Stimulated activated CD8-positive, alpha-beta memory T cell treated with anti-CD3 and anti-CD28 coated beads, Interleukin-2, amount 100 ng/mL, for 1 hour (primary cell): ENCODE results near the gene METTL23.

ENCODE experiments used
- DNase-seq, 2 donors: peaks; one replicate each; pipeline ENCODE4 v3.0.0-alpha.2; 2020; ENCODE audit warnings: low read depth in 2 of 2

METTL23 gene

DNA sequence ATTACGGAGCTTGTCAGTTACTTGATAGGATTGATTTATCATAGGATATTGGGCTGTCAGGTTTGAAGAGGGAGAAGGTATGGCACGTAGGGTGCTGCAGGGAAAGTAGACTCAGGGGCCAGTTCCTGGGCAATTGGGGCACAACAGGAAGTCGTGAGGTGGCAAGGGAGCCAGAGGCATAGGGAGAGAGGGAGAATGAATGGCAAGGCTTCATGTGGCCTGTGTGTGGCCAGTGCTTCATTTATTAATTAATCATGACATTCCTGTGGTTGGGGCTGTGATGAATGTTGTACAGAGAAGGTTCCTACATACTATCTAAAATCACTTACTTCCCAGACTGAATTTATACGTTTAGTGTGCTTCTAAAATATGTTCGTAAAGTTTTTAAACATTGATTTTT, 30.6 kb downstream of the METTL23 start:
- DNase-seq = no peak

DNA sequence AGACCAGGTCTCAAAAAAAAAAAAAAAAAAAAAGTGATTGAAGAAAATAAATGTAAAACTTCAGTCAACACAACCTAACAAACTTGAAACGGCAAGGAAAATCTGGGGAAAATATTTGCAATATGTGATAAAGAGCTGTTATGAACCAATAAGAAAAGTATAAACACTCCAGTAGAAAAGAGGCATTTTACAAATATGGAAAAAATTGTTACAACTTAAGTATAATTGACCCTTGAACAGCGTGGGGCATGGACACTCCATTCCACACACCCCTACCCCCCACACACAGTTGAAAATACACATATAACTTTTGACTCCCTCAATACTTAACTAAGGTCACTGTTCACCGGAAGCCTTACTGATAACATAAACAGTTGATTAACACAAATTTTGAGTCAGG, 31.9 kb downstream of the METTL23 start:
- no peak for DNase-seq

DNA sequence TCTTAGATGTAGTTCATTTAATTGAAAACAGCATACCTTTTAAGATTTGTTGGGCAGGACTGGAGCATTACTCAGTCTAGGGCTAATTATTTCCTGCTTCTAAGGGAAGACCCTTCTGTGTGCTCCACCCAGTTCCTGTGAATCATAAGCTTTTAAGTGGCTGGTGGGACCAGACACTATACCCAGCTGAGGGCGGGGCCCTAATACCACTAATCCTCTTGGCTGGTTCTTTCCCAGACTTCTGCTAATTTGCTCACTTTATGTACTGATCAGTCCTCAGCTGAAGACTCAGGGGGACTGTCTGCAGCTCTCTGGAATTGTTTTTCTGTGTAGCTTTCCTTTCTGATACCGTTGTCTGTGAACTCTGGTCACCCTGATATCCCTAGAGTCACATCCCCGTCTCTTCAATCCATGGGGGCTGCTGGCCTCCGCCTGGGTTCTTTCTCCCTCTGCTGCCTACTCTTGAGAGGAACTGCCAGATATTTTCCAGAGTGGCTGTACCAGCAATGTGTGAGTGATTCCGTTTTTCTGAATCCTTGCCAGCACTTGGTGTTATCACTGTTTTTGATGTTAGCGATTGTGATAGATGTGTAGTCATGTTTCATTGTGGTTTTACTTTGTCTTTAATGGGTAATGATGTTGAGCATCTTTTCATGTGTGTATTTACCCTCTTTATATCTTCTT, 46.3 kb downstream of the METTL23 start:
- DNase-seq = peak; percentile 15 to 46

DNA sequence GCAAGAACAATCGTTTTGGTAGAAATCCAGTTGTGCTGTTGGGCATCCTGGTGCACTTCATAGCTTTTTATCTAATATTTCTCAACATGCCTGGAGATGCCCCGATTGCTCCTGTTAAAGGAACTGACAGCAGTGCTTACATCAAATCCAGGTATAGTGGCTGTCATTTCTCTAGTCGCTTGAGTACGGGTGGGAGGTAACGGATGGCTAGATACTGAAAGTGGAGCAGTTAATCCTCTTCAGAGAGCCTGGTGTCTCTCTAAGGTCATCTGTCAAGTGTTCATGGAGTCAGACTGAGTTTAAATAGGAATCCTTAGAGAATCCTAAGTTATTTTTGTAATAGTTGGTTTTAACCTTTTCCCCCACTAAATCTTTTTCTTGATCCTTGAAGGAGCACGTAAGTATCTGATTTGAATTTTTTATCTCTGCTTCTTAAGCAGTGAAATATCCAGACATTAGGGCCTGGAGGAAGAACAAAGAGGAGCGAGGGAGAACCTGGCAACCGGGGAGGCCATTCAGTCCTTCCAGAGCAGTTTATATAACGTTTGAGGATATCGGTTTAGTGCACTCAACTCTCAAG, 48.5 kb downstream of the METTL23 start:
- no peak for DNase-seq

DNA sequence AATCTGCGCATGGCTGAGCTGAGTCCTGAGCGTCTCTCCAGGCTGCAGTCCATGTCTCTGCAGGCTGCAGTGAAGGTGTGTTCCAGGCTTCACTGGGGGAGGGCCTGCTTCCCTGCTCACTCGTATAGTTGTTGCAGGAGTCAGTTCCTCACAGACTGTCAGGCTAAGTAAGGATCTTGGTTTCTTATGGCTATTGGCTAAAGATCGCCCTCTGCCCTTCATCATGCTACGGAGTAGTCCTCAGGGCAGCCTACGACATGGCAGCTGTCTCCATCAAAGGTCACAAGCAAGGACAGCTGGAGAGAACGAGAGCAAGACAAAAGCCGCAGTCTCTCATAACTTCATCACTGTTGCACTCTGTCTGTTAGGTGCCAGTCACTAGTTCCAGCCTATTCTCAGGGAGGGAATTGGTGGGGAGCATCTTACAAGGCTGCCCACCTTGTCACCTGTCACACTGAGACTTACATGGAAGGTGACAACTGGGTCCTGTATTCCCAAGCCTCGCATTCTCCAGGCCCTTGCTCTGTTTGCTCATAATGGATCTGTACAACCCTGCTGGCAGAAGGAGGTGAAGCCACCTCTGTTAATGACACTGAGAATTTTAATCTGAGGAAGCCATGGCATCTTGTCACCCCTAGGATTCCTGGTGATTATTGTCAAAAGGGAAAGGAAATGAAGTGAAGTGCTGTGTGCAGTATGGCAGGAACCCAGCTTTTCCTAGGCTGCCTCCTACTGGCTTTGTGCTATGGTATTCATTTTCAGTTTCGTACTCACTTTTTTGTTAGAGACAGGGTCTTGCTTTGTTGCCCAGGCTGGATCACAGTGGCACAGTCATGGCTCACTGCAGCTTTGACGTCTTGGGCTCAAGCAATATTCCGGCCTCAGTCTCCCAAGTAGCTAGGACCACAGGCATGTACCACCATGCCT, 54.7 kb downstream of the METTL23 start:
- DNase-seq = no peak

DNA sequence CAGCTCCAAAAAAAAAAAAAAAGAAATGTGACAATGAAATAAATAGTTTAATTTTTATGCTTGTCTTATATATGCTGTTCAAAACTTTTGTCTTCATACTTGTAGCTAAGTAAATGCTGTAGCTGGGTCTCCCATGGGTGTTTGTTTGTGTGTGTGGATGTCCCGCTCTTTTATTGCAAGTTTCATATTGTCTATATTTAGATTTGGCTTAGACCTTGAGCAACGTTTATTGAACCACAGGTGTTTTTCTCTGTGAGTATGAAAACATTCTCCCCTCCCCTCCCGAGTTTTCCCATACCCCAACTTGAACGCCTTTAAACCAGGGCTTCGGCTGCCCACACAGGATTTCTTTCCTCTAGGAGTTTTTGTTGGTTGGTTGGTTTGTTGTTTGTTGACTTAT, 56.5 kb downstream of the METTL23 start:
- no peak for DNase-seq
